Spleen (tissue), 7 donors: ENCODE data around the gene USP10.

Experiments used
- CTCF ChIP-seq, 11 experiments: fragments of 200-600 bp in 7 of 11; fragments of 450-650 bp in 4 of 11; sonication (generic) in 4 of 11; IDR thresholded peaks in 8 of 11; conservative IDR thresholded peaks in 3 of 11; 1 replicate in 7 of 11; 2 replicates in 4 of 11; pipeline versions ENCODE4 v1.4.0 to v1.8.0; 2016 to 2021; ENCODE audit warnings: antibody characterized with exemption in 11 of 11, inconsistent platforms in 4 of 11, mild to moderate bottlenecking in 1 of 11
- POLR2AphosphoS5 ChIP-seq, 3 donors: sonication (generic); formaldehyde crosslinking; IDR thresholded peaks; one replicate each; pipeline ENCODE4 v1.5.1; 2017; ENCODE audit warnings: antibody characterized with exemption in 3 of 3
- donor health status: DM: no; HTN: no; CAD: no; lungs with moderate emphysema.
- donor health status: DM: no; HTN: no; CAD: no.
- donor health status: DM: no; HTN: no; CAD: no.

GRCh38 chr16:84817613-84818012, 117.8 kb downstream of the USP10 start:
- TF ChIP-seq CTCF (IDR thresholded peaks at IDR 0.05 in 8 of 11, conservative IDR thresholded peaks at IDR 0.05 in 3 of 11) (no peak), POLR2AphosphoS5 (IDR thresholded peaks at IDR 0.05) (no peak)
